ENCODE data around the gene PEBP1. TPM values are rescaled to one million over a fixed set of nuclear protein-coding genes. Genes with fewer than 3 reads are reported as not detected.

The PEBP1 gene
- total RNA-seq, 4 donors from 2014 or later = 294 to 370 (median 337) TPM

- H3K4me3 ChIP-seq = no peak overlapping the region
- H3K27me3 ChIP-seq = no peaks in the 10 kb centered on the region
- WGBS, 2 donors (ENCODE audit: low coverage in 1 of 2) = 6 to 32% methylated on average over 2 to 7 of the region's 7 CpGs
- peaks cover 0 to 8% (median 0%) of the 10 kb centered on the region in 3 donors for H3K4me1 ChIP-seq
- peaks cover 0 to 66% of the 10 kb centered on the region in 2 donors for H3K36me3 ChIP-seq
- TF ChIP-seq POLR2A (IDR thresholded peaks at IDR 0.05) (no peak), POLR2AphosphoS5 (IDR thresholded peaks at IDR 0.05) (no peak), CTCF (IDR thresholded peaks at IDR 0.05) (no peak), EP300 (IDR thresholded peaks at IDR 0.05) (no peak)
- no peaks in the 10 kb centered on the region for H3K9me3 ChIP-seq
- no peak for ATAC-seq
- H3K27ac ChIP-seq = no peak overlapping the region
Measured at GRCh38 chr12:118150625-118151024, 14.7 kb downstream of the PEBP1 start.

- no peaks in the 10 kb centered on the region for H3K9me3 ChIP-seq
- H3K27ac ChIP-seq = no peak overlapping the region
- 32 to 77% methylated on average over 2 to 3 of the region's 5 CpGs for WGBS, 2 donors (ENCODE audit: low coverage in 1 of 2)
- H3K27me3 ChIP-seq = no peaks in the 10 kb centered on the region
- no peak for ATAC-seq
- peaks cover 0 to 64% of the 10 kb centered on the region in 2 donors for H3K36me3 ChIP-seq
- H3K4me1 ChIP-seq = peaks cover 0 to 8% (median 0%) of the 10 kb centered on the region in 3 donors
- TF ChIP-seq POLR2AphosphoS5 (IDR thresholded peaks at IDR 0.05) (no peak), EP300 (IDR thresholded peaks at IDR 0.05) (no peak), POLR2A (IDR thresholded peaks at IDR 0.05) (no peak), CTCF (IDR thresholded peaks at IDR 0.05) (no peak)
- no peak overlapping the region for H3K4me3 ChIP-seq
Measured at GRCh38 chr12:118151755-118152154, 15.8 kb downstream of the PEBP1 start.

- WGBS, 2 donors (ENCODE audit: low coverage in 1 of 2) = 87 to 93% methylated on average over 3 of the region's 3 CpGs
- Histone ChIP-seq H3K27ac (no peak overlapping the region), H3K4me3 (no peak overlapping the region), H3K27me3 (no peaks in the 10 kb centered on the region), H3K36me3 (peaks cover 6 to 82% of the 10 kb centered on the region in 2 donors), H3K9me3 (no peaks in the 10 kb centered on the region), H3K4me1 (no peaks in the 10 kb centered on the region)
- TF ChIP-seq POLR2A (IDR thresholded peaks at IDR 0.05) (no peak), CTCF (IDR thresholded peaks at IDR 0.05) (no peak), EP300 (IDR thresholded peaks at IDR 0.05) (no peak), POLR2AphosphoS5 (IDR thresholded peaks at IDR 0.05) (no peak)
- ATAC-seq = no peak
Measured at GRCh38 chr12:118160536-118160935, 24.6 kb downstream of the PEBP1 start.

- WGBS, 2 donors (ENCODE audit: low coverage in 1 of 2) = 39 to 46% methylated on average over 6 of the region's 6 CpGs
- H3K27me3 ChIP-seq = no peaks in the 10 kb centered on the region
- ATAC-seq = no peak
- no peak overlapping the region for H3K27ac ChIP-seq
- H3K4me3 ChIP-seq = no peak overlapping the region
- H3K36me3 ChIP-seq = peaks cover 6 to 82% of the 10 kb centered on the region in 2 donors
- TF ChIP-seq CTCF (IDR thresholded peaks at IDR 0.05) (peak; percentile 20 to 39 (median 28)), EP300 (IDR thresholded peaks at IDR 0.05) (no peak), POLR2A (IDR thresholded peaks at IDR 0.05) (no peak)
- H3K4me1 ChIP-seq = no peaks in the 10 kb centered on the region
- no peaks in the 10 kb centered on the region for H3K9me3 ChIP-seq
Measured at GRCh38 chr12:118164798-118165486, 29.0 kb downstream of the PEBP1 start.

GRCh38 chr12:118166946-118167345, 31.0 kb downstream of the PEBP1 start:
- Histone ChIP-seq H3K9me3 (no peaks in the 10 kb centered on the region), H3K4me1 (no peaks in the 10 kb centered on the region), H3K27ac (no peak overlapping the region), H3K4me3 (no peak overlapping the region), H3K36me3 (peaks cover 0 to 82% of the 10 kb centered on the region in 2 donors), H3K27me3 (no peaks in the 10 kb centered on the region)
- no peak for ATAC-seq
- 60 to 80% methylated on average over 1 to 2 of the region's 2 CpGs for WGBS, 2 donors (ENCODE audit: low coverage in 1 of 2)
- no peak for TF ChIP-seq POLR2AphosphoS5 (IDR thresholded peaks at IDR 0.05)
- TF ChIP-seq EP300 (IDR thresholded peaks at IDR 0.05) = no peak
- TF ChIP-seq CTCF (IDR thresholded peaks at IDR 0.05) = no peak
- TF ChIP-seq POLR2A (IDR thresholded peaks at IDR 0.05) = no peak

All from gastroesophageal sphincter (tissue), 4 donors.